ENCODE data around the gene ZMYND8.

ZMYND8 gene

GRCh38 chr20:47332381-47333206 lies 23.9 kb downstream of the ZMYND8 start:
- DNase-seq, result no peak

- no peak for DNase-seq
Measured at GRCh38 chr20:47330933-47331708, 25.4 kb downstream of the ZMYND8 start.

- no peak for DNase-seq
Measured at GRCh38 chr20:47330071-47330470, 26.4 kb downstream of the ZMYND8 start.

GRCh38 chr20:47328129-47328528 lies 28.4 kb downstream of the ZMYND8 start:
- no peak for DNase-seq

GRCh38 chr20:47327711-47328110 lies 28.8 kb downstream of the ZMYND8 start:
- no peak for DNase-seq

GRCh38 chr20:47326658-47327268 lies 29.7 kb downstream of the ZMYND8 start:
- DNase-seq, result no peak

- no peak for DNase-seq
Measured at GRCh38 chr20:47325242-47325641, 31.3 kb downstream of the ZMYND8 start.

- peak; percentile 58 for DNase-seq
Measured at GRCh38 chr20:47320990-47321805, 35.3 kb downstream of the ZMYND8 start.

- peak; percentile 15 for DNase-seq
Measured at GRCh38 chr20:47319517-47320252, 36.8 kb downstream of the ZMYND8 start.

- DNase-seq, result peak; percentile 44
Measured at GRCh38 chr20:47318586-47319516, 37.6 kb downstream of the ZMYND8 start.

GRCh38 chr20:47318027-47318585 lies 38.4 kb downstream of the ZMYND8 start:
- DNase-seq, result peak; percentile 28

- peak; percentile 86 for DNase-seq
Measured at GRCh38 chr20:47317127-47317895, 39.2 kb downstream of the ZMYND8 start.

- no peak for DNase-seq
Measured at GRCh38 chr20:47316776-47317126, 39.7 kb downstream of the ZMYND8 start.

- DNase-seq, result no peak
Measured at GRCh38 chr20:47315339-47316056, 41.0 kb downstream of the ZMYND8 start.

GRCh38 chr20:47314647-47315338 lies 41.7 kb downstream of the ZMYND8 start:
- DNase-seq, result no peak

- DNase-seq, result no peak
Measured at GRCh38 chr20:47311967-47312681, 44.4 kb downstream of the ZMYND8 start.

- DNase-seq, result no peak
Measured at GRCh38 chr20:47311211-47311610, 45.3 kb downstream of the ZMYND8 start.

GRCh38 chr20:47310729-47311128 lies 45.8 kb downstream of the ZMYND8 start:
- no peak for DNase-seq
